Measurements from ENCODE around the gene MRNIP. TPM values are rescaled to one million over a fixed set of nuclear protein-coding genes. Genes with fewer than 3 reads are reported as not detected.

The MRNIP gene, protein sequence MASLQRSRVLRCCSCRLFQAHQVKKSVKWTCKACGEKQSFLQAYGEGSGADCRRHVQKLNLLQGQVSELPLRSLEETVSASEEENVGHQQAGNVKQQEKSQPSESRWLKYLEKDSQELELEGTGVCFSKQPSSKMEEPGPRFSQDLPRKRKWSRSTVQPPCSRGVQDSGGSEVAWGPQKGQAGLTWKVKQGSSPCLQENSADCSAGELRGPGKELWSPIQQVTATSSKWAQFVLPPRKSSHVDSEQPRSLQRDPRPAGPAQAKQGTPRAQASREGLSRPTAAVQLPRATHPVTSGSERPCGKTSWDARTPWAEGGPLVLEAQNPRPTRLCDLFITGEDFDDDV
- 10 to 100 TPM; 27.2 to 29.8 (median 29.1) TPM for polyA plus RNA-seq (ENCODE audit: insufficient read length in 3 of 3)

DNA sequence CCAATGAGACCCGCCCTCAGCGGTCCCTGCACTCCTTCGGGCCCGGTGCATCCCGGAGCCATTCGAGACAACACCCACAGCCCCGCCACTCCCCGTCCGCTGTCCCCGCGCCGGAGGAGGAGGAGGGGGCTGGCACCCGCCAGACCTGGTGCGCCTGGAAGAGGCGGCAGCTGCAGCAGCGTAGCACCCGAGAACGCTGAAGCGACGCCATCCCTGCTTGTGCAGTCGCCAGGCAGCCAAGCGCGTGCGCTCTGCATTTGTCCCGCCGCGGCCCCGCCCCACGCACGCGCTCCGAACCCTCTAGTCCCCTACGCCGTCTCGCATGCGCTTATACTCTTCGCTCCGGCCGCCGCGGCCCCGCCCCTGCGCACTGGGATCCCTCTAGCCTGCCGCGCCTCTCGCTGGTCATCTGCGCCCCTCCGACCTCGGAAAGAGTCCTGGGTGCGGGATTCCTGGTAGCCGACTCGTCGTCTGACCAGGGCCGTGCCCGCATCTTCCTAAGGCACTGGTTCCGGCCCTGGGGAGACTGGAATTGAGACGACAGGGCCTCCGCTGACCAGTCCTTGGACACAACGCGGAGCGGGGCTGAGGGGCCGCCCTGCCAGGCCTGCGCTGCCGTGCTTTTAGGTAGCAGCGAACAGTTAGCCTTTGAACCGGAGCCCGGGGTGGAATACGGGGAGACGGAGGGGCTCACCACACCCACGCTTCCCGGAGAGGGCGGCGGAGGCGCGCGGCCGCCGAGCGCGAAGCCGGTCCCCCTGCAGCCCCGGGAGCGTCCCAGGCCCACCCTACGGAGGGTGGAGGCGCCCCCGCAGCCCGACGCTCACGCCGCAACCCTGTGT, at the start of gene MRNIP:
Gene MRNIP (minus strand): TSS at position 232 of the 842 bp plus-strand sequence. CDS start 21 bp downstream, at position 211.
- peak; percentile 77 to 89 (median 85) for DNase-seq (ENCODE audit: low read depth in 3 of 3, low spot score in 2 of 3)

DNA sequence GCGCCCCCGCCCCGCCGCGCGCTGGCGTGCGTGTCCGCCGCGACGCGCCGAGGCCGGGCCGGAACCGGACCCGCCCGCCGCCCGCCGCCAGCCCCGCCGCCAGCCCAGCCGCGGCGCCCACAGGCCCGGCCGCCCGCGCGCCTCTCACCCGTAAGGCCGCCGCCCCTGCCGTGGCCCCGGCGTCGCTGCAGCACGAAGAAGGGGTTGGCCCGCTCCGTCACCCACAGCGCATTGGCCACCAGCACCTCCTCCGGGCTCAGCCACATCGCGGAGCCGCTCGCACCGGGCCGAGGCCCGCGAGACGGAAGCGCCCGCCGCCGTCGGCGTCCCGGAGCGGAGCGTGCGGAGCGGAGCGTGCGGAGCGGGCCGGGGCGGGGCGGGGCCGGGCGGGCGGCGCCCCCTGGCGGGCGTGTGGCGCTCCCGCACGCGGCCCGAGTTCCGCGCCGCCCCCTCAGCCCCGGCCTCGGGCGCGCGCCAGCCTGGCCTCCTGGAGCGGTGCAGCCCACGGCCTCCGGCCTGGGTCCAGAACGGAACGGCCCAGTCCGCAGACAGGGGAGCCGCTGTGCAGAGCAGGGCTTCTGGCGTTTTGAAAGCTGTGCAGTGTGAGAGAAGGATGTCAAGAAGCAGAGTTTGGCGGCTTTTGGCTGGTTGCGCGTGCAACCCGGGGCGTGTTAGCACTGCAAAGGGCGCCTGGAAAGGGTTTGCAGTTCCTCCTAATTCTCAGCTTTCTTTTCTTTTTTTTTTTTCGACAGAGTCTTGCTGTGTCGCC, 49.1 kb upstream of the MRNIP start, which contains the start of gene TBC1D9B:
Gene TBC1D9B (minus strand): TSS at position 342 of the 769 bp plus-strand sequence. CDS start 76 bp downstream, at position 266.
- DNase-seq (ENCODE audit: low read depth in 3 of 3, low spot score in 2 of 3): peak in 2 of 3 donors; percentile 51 to 54

DNA sequence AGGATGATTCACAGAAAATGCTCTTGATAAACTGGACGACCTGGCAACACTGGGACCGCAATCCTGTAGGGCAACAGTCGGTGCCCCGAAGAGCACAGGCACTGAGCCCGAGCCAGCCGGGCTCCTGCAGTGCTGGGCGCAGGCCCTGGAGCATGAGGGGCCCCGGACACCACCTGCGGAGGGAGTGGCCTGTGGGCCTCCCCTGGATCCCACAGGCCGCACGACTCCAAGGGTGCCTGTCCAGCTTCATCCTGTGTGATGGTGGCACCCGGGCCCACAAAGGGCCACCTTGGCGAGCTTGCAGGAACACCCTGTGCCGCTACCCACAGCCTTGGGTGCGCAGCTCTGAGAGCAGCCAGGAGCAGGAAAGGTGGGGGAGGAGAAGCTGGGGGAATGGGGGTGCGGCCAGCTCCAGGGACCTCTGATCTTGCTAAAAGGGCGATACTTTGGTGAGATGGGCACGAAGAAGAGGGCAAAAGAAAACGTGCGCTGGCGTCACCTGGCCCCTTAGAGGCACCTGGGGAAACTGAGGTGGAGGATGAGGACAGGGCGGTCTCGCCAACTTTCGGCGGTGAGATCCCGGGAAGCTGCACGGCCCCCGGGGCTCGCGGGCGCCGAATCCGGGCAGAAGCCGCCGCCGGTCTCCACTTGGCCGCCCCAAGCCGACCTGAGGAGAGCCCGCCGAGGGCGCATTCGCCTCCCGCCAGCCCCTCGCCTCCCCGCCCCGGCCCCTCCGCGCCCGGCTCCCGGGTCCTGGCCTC, 48.4 kb upstream of the MRNIP start:
- no peak for DNase-seq (ENCODE audit: low read depth in 3 of 3, low spot score in 2 of 3)

DNA sequence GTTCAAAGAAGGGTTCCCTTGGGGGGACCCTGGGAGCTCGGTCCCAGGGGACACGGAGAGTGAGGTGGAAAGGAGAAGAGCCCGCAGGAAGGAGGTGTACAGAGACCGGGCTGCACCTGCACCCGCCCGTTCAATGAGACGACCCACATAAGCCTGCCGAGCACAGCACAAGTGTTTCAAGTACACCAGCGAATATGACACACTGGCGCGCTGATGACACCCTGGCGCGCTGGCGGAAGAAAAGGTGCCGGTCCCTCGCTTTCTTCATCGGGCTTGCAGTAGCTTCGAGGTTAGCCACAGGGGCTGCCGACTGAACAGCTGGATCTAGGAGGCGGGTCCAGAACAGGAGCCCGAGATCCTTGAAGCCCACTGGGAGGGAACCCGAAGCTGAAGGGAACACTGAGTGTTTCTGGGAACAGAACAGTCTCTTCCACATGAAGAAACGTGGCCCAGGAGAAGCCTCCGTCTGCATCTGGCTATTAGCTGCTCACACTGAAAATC, 47.7 kb upstream of the MRNIP start:
- DNase-seq (ENCODE audit: low read depth in 3 of 3, low spot score in 2 of 3): no peak

DNA sequence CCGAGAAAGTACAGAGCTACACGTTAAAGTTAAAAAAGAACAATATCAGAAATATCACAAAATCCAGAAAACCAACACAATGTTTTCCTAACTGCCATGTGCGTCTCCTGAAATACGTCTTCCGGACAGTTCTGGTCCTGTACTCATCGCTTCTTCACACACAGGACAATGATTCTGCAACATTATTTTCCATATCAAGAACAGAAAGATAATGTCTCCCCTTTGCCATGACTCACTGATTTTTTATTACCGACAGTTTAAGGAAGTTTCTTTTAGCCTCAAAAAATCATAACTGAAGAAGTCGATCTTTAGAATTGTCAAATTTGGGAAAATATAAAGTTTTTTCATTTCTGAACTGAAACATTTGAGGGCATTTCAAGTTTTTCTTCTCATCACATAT, 46.5 kb upstream of the MRNIP start:
- DNase-seq (ENCODE audit: low read depth in 3 of 3, low spot score in 2 of 3): no peak

DNA sequence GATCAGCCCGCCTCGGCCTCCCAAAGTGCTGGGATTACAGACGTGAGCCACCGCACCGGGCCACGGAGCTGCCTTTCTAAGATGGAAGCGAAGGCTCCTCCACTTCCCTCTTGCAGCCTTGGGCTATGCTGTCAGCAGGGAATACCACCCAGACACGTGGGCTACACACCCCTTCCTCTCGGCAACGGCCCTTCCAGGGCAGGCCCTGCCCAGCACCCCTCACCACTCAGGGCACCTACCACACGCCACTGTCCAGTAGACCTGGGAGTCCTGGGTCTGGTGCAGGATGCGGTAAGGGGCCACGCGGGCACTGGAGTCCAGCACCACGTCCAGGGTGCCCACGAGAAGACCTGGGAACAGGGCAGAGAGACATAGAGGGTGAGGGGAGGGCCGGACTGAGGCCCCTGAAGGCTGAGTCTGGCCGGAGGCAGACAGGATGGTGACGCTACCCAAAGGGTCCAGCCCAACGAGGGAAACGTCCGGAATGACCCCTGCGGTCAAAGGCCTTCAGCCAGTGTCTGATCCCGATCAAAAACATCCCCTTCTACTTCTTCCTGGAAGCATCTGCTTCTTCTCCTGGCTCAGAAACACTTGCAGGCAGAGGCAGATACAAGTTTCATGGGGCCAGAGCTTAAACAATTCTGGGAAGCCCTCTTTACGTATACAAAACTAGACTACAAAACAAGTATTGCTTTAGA, 46.0 kb upstream of the MRNIP start:
- DNase-seq (ENCODE audit: low read depth in 3 of 3, low spot score in 2 of 3): no peak

DNA sequence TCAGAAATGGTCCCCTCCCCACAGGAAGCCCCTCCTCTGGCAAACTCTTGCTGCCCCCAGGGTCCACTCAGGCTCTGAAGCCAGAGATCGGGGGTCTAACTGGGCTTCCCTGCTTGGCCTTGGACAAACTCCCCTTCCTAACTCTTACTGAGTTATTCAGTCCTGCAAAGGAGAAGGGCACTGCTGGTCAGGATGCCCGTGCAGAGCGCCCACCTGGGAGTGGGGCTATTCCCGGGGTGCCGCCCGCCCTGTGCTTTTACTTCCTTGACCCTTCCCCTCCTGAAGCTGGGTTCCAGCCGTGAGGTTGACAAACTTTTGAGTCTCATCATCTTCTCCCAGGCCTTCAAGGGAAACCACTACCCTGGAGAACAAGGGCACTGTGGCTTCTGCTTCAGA, 44.1 kb upstream of the MRNIP start:
- no peak for DNase-seq (ENCODE audit: low read depth in 3 of 3, low spot score in 2 of 3)

DNA sequence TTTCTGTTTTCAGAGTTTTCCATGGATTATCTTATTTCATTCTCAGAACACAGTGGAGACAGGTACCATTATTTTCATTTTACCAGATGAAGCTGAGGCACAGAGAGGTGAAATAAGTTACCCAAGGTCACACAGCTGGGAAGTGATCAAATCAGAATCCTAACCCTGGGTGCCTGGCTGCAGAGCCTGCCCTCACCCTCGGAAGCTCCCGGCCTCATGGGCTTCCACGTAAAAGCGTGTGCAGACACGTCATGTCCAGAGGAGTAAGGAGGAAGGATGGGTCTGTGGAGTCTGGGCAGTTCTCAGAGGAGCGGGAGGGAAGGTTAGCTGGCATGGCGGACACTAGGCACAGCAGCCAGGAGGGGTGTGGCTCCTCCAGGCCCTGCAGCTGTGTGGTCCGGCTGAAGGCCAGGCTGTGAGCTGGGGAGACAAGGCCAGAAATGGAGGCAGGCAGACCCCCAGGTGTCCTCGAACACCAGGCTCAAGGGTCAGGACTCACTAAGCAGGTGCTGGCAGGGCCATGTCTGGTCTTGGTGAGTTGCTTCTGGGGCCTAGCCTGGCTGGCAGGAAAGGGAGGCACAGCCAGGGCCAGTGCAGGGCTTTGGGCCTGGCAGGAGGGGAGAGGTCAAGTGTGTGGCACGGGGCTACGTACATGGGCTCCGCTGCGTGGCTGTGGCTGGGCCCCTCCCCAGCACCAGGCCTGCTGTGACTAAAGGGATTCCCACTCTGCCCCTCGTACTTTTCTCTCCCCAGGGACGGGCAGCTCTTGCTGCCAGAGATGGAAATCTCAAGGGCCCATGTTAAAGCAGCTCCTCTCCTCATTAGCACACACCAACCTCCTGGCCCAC, 43.5 kb upstream of the MRNIP start:
- no peak for DNase-seq (ENCODE audit: low read depth in 3 of 3, low spot score in 2 of 3)

DNA sequence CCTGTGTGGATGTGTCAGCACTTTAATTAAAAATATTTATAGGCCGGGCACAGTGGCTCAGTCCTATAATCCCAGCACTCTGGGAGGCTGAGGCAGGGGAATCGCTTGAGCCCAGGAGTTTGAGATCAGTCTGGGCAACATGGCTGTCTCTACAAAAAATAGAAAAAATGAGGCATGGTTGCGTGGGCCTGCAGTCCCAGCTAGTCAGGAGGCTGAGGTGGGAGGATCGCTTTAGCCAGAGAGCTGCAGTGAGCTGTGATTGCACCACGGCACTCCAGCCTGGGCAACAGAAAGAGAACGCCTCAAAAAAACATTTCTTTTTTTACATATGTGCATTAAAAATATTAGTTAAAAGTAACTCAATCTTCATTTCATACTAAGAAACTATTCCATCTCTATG, 42.8 kb upstream of the MRNIP start:
- DNase-seq (ENCODE audit: low read depth in 3 of 3, low spot score in 2 of 3): no peak

DNA sequence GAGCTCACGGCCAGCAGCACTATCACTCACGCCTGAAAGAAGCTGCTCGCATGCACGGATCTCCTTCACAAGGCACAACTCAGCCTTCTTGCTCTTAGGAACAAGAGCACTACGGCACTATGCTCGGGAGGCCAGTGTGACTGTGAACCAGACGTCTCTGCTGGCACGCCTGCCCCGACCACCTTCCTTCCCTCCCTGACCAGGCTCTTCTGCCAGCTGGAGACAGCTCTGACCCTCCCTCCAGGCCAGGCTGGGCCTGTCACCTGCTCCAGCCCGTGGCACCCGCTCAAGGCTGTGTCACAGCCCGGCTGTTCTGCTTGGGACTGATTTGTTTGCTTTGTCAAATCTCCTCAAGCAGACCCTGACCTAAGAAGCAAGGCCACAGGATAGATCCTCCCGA, 42.1 kb upstream of the MRNIP start:
- no peak for DNase-seq (ENCODE audit: low read depth in 3 of 3, low spot score in 2 of 3)

DNA sequence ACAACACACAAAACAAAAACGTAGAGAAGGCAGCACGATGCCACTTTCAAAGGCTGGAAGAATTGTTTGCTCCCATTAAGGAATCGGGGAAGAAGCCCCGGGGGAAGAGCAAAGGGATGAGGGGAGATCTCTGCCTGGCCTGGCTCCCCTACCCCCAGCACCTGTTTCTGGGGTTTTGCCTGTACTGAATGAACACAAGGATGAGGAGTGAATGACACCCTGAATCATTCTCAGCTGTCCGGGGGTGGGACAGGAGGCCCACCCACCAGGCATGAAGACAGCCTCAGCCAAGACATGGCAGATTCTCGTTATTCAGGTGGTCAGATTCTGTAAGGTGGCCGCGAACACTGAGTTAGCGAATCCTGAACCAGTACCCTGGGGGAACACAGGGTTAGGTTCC, 41.6 kb upstream of the MRNIP start:
- DNase-seq (ENCODE audit: low read depth in 3 of 3, low spot score in 2 of 3): no peak

DNA sequence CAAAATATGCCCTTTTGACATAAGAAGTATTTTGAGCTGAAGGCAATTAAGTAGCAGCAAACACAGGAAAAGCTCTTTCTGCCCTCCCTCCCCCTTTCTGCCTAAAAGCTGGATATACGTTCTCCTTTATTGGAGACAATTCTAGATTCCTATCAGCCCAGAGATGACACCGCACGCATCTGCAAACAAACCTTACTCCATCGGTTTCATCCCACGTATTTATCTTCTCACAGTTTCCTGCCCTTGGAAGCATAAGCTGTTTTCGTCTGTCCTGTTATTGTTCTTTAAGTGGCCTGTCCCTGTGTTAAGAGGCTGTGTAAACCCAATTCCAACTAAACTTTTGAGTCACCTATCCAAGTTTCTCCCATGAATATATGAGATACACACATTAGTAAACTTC, 37.2 kb upstream of the MRNIP start:
- DNase-seq (ENCODE audit: low read depth in 3 of 3, low spot score in 2 of 3): no peak

DNA sequence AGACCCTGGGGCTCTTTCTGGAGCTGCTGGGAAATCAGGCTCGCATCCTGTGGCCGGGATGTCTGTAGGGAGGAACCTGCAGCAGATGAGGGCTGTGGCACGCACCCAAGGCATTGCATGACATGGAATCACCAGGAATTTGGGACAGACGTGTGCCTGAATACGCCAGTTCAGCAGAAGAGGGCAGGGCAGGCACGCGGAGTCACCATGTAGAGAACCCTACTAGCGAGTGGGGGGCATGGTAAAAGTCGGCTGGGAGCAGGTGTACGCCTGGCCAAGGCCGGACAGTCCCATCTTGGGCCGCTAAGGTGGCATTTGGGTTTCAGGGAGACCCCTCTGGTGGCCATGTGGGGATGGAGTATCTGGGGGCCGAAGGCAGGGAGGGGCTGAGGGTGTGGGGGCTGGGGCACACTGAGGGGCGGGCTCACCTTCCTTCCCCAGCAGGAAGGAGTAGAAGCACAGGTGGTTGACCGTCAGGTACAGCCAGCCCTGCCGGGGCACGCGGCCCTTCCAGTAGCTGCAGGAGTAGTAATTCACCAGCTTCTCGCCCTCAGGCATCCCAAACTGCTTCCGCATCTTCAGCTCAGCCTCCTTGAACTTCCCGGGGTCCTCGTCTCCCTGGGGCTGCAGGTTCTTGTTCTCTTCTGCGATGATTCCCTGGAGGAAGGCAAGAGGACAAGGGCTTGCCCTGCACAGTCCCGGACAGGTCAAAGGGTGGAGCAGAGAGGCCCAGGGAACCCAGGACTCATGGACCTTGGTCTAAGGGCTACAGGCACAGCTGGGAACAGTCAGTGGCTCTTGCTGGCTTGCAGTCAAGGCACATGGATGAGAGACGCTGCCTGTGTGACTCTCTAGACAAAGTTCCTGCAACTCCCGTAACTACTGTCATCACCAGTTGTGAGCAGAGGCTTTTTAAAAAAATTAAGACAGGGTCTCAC, 35.6 kb upstream of the MRNIP start:
- no peak for DNase-seq (ENCODE audit: low read depth in 3 of 3, low spot score in 2 of 3)

DNA sequence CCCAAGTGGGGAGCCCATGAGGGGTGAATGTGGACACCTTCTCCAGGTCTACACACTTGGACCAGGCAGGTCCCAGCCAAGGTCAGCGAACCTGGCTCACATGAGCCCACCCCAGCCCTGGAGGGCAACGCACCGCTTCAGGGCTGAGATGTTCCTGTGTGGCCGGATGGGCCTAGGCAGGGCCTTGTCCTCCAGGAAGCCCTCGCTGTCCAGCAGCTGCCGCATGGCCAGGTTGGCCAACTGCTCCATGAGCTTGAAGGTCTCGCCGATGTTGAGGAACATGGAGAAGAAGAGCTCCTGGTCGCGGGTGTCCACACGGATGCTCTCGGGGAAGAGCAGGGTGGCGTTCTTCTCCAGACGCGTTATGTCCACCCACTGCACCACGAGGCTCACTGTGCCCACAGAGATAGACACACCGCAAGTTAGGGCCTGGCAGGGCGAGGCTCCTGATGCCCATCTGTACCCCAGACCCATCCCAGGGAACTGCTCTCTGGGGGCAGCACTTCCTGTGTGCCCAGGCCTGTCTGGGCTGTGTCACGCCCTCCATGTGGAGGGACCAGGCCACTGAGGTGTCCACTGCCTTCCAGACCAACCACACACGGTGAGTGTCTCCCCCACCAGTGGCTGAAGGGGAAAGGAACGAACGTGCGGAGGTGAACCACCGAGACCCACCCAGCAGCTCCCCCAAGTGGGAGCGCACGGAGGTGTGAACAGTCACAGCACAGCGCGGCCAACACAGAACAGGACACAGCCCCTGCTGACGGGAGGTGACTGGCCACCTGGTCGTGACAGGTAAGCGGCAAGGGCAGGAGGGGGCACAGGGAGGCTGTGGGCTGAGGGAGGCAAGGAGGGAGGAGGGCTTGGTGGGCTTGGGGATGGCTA, 34.7 kb upstream of the MRNIP start:
- no peak for DNase-seq (ENCODE audit: low read depth in 3 of 3, low spot score in 2 of 3)

DNA sequence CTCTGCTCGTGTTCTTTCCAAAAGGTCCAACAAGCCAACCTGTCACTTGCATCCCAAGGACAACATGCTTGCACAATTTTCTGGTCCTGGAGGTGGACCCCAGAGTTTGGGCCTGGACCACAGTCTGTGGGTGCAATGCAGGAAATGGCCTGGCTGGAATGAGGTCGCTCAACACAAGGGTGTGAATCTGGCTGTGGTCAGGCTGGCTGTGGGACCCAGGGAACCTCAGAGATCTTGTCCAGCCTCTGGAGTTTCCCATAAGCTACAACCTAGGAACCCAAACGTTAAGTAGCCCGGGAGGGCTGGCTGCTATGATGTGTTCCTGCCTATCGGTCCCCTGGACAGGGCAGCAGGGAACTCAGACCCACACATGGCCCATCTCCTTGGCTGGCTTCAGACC, 33.6 kb upstream of the MRNIP start:
- no peak for DNase-seq (ENCODE audit: low read depth in 3 of 3, low spot score in 2 of 3)
